HG03378 (cell line): ENCODE measurements around the gene LPAR6.

Source experiments
- ATAC-seq: cut with Tn5 transposase; IDR thresholded peaks from one replicate; pipeline ENCODE4 v1.9.1; 2021; ENCODE audit warnings: mild to moderate bottlenecking, moderate library complexity; ENCODE audit not compliant: unreplicated experiment

Gene LPAR6

DNA sequence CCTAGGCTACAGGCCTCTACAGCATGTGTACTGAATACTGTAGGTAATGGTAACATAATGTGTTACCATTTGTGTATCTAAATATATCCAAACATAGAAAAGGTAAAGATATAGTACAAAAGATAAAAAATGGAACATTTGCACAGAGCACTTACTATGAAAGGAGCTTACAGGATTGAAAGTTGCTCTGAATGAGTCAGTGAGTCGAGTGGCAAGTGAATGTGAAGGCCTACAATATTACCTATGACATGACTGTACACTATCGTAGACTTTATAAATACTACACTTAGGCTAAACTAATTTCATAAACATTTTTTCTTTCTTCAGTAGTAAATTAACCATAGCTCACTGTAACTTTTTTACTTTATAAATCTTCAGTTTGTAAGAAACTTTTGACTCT is 35.1 kb downstream of the LPAR6 start:
- no peak for ATAC-seq

GRCh38 chr13:48370815-48371214 is 42.1 kb downstream of the LPAR6 start:
- no peak for ATAC-seq

DNA sequence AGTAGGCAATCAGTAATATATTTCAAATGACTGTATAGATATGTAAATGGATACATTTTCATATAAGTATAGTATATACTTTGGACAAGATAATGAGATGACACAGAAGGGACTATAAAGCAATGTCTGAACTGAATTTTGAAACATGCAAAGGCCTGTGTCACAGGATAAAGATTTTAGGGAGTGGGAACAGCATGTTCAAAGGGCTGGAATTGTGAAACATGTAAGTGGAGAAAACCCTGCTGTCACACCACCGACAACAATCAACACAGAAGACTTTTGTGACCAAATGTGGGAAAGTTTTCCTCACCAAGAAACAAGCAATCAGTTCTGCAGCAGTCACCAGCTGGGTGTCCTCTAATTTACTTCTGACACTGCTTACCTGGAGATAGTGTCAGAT is 42.9 kb downstream of the LPAR6 start:
- no peak for ATAC-seq
